Body of pancreas (tissue), 4 donors: ENCODE data around the gene C10orf90. TPM values are rescaled to one million over a fixed set of nuclear protein-coding genes. Genes with fewer than 3 reads are reported as not detected.
A peak's percentile ranks its signal among the peaks of the same experiment; 100 is the strongest.

Source experiments
- ATAC-seq: fragments of 150-250 bp; one replicate; pipeline ENCODE4 v1.9.1; 2016
- DNase-seq, 4 donors: peaks; one replicate each; pipeline ENCODE4 v3.0.0-alpha.2; 2019
- H3K27ac ChIP-seq, 4 donors: fragments of 200-600 bp; sonication (generic); 1 replicate in 3 of 4; 2 replicates in 1 of 4; pipeline versions ENCODE4 v1.5.1 to v1.6.1; 2016 to 2019; ENCODE audit warnings: mild to moderate bottlenecking in 1 of 4, mixed read lengths in 1 of 4, moderate library complexity in 1 of 4
- H3K27me3 ChIP-seq, 2 donors: fragments of 200-600 bp; sonication (generic); one replicate each; pipeline ENCODE4 v1.6.0; 2016; ENCODE audit warnings: mild to moderate bottlenecking in 1 of 2
- H3K36me3 ChIP-seq, 2 donors: fragments of 200-600 bp; sonication (generic); replicated peaks in 1 of 2; 2 replicates each; pipeline ENCODE4 v1.5.1; 2016; ENCODE audit warnings: low read depth in 2 of 2; ENCODE audit not compliant: insufficient read depth in 1 of 2
- H3K4me1 ChIP-seq: fragments of 200-600 bp; sonication (generic); one replicate; pipeline ENCODE4 v1.6.0; 2016
- H3K4me3 ChIP-seq, 2 donors: fragments of 200-600 bp; sonication (generic); 1 replicate in 1 of 2; 2 replicates in 1 of 2; pipeline ENCODE4 v1.5.1; 2016 to 2019
- H3K9me3 ChIP-seq, 3 donors: fragments of 200-600 bp; sonication (generic); 1 replicate in 2 of 3; 2 replicates in 1 of 3; pipeline ENCODE4 v1.5.1; 2016
- POLR2A ChIP-seq, 3 donors: fragments of 450-650 bp; IDR thresholded peaks; one replicate each; pipeline ENCODE4 v1.6.1; 2016; ENCODE audit warnings: antibody characterized with exemption in 3 of 3, mild to moderate bottlenecking in 2 of 3
- WGBS, 2 donors: methylation state at CpG; one replicate each; pipeline ENCODE4 v1.1.5; 2017; 5-methylcytosine and 5-hydroxymethylcytosine counted together
- intact Hi-C: fragments of 100-400 bp; cut with DNase I; formaldehyde crosslinking; loops from one replicate; pipeline ENCODE4 v1.15.1; 2023
- total RNA-seq, 2 donors: library from RNA; depleted of rRNA; stranded (reverse); fragments of >200 nt; gene quantifications; one replicate each; pipeline ENCODE4 v1.1.0, GENCODE V29; 2016
- TF ChIP-seq, protein P1 (sequence below), 7 experiments: fragments of 450-650 bp in 4 of 7; fragments of 200-600 bp in 3 of 7; sonication (generic) in 3 of 7; IDR thresholded peaks; one replicate each; pipeline ENCODE4 v1.5.1; 2016 to 2019; ENCODE audit warnings: antibody characterized with exemption in 7 of 7

C10orf90 gene
- total RNA-seq, 2 donors from 2014 or later: not detected

DNA sequence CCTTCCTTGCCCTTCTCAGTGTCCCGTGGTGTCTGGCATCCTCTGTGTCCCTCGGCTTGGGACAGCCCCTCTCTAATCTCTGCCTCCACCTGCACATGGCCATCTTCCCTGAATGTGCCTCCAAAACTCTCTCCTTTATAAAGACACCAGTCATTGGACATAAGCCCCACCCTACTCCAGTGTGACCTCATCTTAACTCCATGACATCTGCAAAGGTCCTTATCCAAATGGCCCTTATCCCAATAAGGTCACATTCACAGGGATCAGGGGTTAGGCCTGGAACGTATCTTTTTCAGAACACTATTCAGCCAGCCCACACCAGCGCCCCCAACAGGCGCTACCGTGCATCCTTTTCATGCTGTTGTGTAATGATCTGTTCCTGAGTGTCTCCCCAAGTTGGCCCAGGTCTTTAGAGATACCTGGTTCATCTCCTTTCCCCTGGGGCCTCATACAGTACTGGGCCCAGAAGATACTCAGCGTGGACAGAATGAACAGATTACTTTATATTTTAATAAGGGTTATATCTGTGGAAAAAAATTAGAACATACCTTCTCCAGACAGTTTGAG is 149.7 kb downstream of the C10orf90 start:
- 71% methylated on average over 7 of the region's 7 CpGs for WGBS, 2 donors
- Histone ChIP-seq H3K4me3 (no peak overlapping the region), H3K27me3 (no peaks in the 10 kb centered on the region), H3K27ac (no peak overlapping the region), H3K9me3 (no peaks in the 10 kb centered on the region), H3K36me3 (no peaks in the 10 kb centered on the region), H3K4me1 (peaks cover 14% of the 10 kb centered on the region)
- intact Hi-C loops: no loop called here
- no peak for DNase-seq
- no peak for TF ChIP-seq POLR2A (IDR thresholded peaks at IDR 0.05)
- TF ChIP-seq, protein P1, sequence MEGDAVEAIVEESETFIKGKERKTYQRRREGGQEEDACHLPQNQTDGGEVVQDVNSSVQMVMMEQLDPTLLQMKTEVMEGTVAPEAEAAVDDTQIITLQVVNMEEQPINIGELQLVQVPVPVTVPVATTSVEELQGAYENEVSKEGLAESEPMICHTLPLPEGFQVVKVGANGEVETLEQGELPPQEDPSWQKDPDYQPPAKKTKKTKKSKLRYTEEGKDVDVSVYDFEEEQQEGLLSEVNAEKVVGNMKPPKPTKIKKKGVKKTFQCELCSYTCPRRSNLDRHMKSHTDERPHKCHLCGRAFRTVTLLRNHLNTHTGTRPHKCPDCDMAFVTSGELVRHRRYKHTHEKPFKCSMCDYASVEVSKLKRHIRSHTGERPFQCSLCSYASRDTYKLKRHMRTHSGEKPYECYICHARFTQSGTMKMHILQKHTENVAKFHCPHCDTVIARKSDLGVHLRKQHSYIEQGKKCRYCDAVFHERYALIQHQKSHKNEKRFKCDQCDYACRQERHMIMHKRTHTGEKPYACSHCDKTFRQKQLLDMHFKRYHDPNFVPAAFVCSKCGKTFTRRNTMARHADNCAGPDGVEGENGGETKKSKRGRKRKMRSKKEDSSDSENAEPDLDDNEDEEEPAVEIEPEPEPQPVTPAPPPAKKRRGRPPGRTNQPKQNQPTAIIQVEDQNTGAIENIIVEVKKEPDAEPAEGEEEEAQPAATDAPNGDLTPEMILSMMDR (IDR thresholded peaks at IDR 0.05): no peak
- ATAC-seq: no peak

DNA sequence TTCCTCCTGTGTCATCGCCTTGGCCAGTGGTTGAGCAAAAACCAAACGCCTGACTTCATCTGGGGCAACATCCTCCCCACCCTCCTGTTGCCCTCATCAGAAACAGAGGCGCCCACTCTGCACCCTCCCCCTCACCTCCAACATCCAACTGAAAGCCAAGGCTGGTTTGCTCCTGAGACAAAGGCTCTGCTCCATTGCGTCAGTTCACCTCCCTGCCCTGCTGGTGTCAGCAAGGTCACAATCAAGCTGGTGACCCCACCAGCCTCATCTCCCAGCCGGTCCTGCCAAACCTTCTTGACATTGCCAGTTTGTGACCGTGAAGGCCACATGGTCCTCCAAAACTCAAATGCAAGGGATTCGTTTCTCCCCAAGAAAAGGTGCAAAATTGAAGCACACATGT is 150.5 kb downstream of the C10orf90 start:
- TF ChIP-seq, protein P1 (IDR thresholded peaks at IDR 0.05): no peak
- no peak for TF ChIP-seq POLR2A (IDR thresholded peaks at IDR 0.05)
- Histone ChIP-seq H3K4me3 (no peak overlapping the region), H3K27ac (no peak overlapping the region), H3K9me3 (no peaks in the 10 kb centered on the region), H3K4me1 (peaks cover 14% of the 10 kb centered on the region), H3K27me3 (no peaks in the 10 kb centered on the region), H3K36me3 (no peaks in the 10 kb centered on the region)
- WGBS, 2 donors: 83 to 87% methylated on average over 6 to 7 of the region's 7 CpGs
- intact Hi-C loops: no loop called here
- ATAC-seq: no peak
- no peak for DNase-seq

DNA sequence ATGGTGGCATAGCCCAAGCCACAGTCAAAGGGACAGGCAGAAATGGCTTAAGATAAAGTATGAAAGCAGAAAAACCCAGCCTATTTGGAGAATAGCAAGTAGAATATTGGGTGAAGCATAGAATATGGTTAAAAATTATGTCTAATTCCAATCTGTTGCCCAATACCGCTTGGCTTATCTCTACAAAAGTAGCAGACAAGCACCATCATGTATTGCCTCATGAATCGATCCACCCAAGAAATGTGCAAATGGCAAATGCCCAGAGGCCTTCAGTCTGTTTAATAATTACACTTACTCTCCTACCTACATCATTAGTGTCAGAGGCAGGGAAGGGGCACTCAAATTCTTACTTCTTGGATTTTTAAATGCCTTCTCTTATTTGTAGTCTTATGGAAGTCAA is 151.3 kb downstream of the C10orf90 start:
- TF ChIP-seq, protein P1 (IDR thresholded peaks at IDR 0.05): no peak
- TF ChIP-seq POLR2A (IDR thresholded peaks at IDR 0.05): no peak
- WGBS, 2 donors: 26 to 29% methylated on average over 2 of the region's 2 CpGs
- H3K9me3 ChIP-seq: no peaks in the 10 kb centered on the region
- no peak overlapping the region for H3K27ac ChIP-seq
- no peaks in the 10 kb centered on the region for H3K36me3 ChIP-seq
- intact Hi-C loops: no loop called here
- no peaks in the 10 kb centered on the region for H3K27me3 ChIP-seq
- ATAC-seq: peak; percentile 53
- no peak overlapping the region for H3K4me3 ChIP-seq
- H3K4me1 ChIP-seq: peaks cover 14% of the 10 kb centered on the region
- DNase-seq: peak in 1 of 4 donors; percentile 8

DNA sequence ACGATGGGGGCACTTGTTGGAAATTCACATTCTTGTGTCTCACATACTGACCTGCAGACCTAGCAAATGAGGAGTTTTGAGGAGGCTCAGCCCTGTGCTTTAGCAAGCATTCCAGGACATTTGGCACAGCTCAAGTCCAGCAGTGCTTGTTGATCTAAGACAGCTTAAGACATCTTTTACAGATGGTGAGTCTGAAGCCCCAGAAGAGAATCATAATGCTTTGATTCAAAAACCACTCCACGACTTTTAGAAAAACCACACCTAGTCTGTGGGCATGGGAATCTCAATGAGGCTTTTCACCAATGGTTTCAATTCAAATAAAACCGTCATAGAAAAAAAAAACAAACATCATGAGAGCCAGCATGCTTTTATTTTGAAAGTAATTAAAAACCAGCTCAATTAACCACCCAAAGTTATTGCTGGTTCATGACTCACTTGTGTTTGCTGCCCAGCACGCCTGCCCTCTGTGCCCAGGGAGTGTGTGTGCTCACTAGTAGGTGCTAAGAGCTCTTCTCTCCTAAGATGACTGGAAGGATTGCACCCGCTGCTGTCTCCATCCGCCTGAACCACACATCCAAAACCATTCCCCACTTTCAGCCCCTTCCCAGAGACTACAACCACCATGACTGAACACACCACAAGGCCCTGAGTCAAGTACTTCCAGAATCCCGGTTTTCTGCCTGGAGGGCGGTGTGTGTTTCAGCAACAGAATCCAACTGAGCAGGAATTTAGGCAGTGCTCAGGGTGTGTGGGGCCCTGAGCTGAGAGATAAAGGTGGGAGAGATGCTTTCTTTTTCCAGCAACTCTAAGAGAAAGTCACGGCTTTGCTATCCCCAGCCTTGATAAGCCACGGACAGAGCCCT is 152.0 kb downstream of the C10orf90 start:
- no peak for TF ChIP-seq POLR2A (IDR thresholded peaks at IDR 0.05)
- TF ChIP-seq, protein P1 (IDR thresholded peaks at IDR 0.05): no peak
- Histone ChIP-seq H3K4me1 (peaks cover 14% of the 10 kb centered on the region), H3K27me3 (no peaks in the 10 kb centered on the region), H3K27ac (no peak overlapping the region), H3K9me3 (no peaks in the 10 kb centered on the region), H3K4me3 (no peak overlapping the region), H3K36me3 (no peaks in the 10 kb centered on the region)
- intact Hi-C loops: no loop called here
- ATAC-seq (no peak), DNase-seq (no peak)
- 72 to 77% methylated on average over 10 of the region's 10 CpGs for WGBS, 2 donors
